Limb (tissue), 2 donors: ENCODE results near the gene PTPRN2.
A peak's percentile ranks its signal among the peaks of the same experiment; 100 is the strongest.
"Not testable (repeated sequence)": the region's sequence is repeated elsewhere in the genome, so short reads cannot be mapped to it uniquely, and the experiment has no call there.

Experiments
- DNase-seq, 2 donors: peaks; one replicate each; pipeline ENCODE4 v3.0.0-alpha.2; 2016; ENCODE audit errors: extremely low spot score in 2 of 2

The PTPRN2 gene

DNA sequence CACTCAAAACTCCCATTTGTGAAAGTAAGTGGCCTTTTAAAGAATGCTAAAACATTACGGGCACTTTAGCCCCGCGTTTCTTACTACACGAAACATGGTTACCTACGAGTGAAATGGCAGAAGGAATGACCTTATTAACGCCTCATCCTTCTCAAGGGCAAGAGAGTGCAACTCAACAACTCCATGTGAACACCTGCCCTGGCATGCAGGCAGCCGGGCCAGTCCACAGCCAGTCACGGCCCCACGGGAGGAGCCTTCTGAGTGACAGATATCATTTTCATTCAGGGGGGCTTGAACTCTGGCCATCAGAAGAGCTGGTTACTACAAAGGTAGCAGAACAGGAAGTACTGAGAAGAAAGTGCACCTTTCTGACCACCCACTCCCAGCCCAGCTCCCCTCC, 236.1 kb downstream of the PTPRN2 start:
- DNase-seq = peak in 1 of 2 donors; percentile 9

DNA sequence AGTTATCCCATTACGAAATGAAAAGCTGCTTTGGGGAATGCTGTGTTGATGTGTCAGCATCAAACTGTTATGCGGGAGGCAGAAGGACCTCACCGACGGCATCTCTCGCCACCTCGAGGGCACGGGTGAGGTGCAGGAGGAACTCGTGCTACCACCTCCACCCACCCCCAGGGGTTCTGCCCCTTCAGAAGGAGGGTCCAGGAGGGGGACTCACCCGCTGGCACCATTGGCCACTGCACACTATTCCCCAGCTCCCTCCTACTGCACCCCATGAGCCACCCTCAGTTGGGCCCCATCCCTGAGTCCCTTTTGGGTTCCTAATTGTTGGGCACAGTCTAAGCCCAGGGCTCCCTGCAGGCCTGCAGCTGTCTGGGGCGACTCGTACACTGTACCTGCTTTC, 236.6 kb downstream of the PTPRN2 start:
- DNase-seq = peak in 1 of 2 donors; percentile 17

DNA sequence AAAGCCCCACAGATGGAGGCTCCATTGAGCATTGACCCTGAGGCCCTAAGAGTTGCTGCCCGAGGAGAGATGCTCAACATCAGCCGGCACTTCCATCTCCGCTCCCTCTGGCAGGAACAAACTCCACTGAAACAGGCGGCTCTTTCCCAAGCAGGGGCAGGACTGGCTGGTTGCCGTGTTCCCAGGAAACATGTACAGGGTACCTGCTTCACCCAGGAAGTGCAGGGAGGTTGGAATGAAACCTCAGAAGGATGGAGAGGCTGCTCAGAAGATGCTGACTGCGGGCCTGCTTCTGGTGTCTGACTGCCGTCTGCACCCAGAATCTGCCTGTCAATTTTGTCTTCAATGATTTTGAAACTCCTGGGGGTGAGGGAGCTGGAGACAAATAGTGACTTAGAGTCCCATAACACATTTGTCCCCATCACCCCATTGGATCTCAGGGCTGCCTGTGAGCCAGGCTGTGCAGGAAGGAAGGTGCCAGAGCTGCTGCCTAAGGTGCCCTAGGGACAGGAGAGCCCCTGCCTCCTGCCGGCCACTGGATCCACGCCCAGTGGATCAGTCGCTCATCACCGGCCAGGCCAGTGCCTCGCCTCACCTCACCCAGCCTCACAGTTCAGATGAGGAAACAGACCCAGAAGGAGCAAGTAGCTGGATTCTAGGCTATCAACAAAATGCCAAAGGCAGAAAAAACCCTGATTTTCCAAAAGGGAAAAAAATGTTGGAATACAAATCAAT, 237.3 kb downstream of the PTPRN2 start:
- peak in 1 of 2 donors; percentile 16 for DNase-seq

DNA sequence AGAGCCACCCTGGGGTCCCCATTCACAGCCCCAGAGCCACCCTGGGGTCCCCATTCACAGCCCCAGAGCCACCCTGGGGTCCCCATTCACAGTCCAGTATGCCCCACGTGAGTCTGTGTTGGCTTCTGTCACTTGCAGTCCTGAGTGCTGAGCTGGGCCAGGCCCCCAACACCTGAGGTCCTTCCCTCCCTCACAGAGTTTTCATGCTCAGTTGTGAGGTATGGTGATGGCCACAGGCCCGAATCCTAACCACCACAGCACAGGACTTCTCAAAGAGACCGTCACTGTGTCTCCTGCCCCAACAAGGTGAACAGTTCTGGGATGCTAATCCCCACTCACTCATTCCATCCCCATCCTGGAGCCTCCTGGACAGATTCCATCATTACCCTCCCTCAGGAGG, 239.2 kb downstream of the PTPRN2 start:
- no peak for DNase-seq

DNA sequence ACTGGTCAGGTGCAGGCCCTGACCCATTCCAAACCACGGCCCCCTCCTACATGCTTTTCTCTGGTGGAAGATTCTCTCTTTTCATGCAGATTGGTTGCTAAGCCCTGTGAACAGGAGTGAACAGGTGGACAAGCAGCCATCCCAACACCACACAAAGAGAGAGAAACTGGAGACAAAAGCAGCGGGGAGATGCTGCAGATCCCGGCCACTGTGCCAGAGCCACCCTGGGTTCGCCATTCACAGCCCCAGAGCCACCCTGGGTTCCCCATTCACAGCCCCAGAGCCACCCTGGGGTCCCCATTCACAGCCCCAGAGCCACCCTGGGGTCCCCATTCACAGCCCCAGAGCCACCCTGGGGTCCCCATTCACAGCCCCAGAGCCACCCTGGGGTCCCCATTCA, 239.6 kb downstream of the PTPRN2 start:
- not testable (repeated sequence) for DNase-seq

DNA sequence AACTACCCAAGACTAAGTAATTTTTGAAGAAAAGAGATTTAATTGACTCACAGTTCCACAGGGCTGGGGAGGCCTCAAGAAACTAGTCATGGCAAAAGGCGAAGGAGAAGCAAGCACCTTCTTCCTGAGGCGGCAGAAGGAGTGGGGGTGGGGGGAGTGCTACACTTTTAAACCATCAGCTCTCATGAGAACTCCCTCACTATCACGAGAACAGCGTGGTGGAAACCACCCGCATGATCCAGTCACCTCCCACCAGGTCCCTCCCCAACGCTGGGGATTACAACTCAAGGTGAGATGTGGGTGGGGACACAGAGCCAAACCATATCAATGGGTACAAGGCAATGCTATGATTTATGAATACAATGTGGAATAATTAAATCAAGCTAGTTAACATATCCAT, 241.9 kb downstream of the PTPRN2 start:
- no peak for DNase-seq

DNA sequence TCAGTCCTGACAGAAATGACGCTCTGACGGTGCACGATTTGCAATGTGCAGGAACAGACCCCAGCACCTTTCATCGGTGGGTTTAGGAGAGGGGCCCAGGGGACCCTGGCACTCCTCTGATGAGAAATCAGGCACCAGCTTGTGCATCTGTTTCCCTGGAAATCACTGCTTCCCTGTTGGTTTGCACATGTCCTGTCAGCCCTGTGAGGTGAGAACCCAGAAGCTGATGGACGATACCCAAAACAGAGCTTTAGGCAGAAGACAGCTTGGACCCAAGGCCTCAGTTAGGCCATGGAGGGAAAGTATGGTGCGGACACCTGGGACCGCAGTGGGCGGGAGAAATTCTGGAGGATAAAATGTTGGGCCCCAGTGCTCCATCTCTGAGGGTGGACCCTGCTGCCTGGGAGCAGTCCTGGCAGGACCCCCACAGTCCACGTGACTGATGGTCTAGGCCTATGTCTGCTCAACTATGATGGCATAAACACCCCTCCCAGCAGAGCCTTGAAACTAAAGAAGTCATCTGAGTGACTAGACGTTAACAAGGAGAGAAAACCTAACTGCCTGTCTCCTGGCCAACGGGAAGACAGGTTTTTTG, 242.8 kb downstream of the PTPRN2 start:
- no peak for DNase-seq

DNA sequence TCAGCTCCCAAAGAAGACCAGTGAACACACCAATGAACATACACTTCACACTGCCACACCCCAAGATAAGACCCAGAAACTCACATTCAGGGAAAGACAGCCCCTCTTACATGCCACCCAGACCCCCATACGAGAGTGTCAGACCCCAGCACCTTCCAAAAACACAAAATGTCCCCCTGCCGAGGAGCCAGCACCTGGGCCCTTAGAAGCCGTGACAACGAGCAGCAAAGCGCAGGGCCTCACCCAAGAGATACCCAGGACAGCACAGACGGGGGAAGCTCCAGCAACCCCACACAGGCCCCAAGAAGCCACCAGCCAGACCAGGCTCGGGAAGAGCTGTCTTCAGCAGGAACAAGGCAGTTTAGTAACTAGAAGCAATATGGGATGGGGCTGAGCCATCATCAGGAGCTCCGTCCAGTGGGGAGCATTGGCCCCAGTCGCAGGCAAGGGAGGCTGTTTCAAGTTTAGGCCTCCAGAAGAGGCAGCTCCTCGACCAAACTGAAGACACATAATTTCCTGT, 243.6 kb downstream of the PTPRN2 start:
- DNase-seq = no peak

DNA sequence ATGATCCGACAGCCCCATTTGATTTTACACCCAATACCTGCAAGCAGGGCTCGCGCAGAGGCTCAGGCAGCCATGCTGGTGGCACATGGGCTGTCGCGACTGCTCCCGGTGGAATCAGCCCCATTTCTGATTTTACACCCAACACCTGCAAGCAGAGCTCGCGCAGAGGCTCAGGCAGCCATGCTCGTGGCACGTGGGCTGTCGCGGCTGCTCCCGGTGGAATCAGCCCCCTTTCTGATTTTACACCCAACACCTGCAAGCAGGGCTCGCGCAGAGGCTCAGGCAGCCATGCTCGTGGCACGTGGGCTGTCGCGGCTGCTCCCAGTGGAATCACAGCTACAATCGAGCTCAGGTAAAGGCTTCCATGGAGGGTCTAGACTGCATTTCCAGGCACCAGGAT, 244.1 kb downstream of the PTPRN2 start:
- DNase-seq = peak in 1 of 2 donors; percentile 6

DNA sequence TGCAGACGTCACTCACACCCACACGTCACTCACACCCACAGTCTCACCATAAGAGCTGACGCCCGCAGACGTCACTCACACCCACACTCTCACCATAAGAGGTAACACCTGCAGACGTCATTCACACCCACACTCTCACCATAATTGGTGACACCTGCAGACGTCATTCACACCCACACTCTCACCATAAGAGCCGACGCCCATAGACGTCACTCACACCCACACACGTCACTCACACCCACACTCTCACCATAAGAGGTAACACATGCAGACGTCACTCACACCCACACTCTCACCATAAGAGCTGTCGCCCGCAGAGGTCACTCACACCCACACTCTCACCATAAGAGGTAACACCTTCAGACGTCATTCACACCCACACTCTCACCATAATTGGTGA, 246.5 kb downstream of the PTPRN2 start:
- DNase-seq = not testable (repeated sequence)

DNA sequence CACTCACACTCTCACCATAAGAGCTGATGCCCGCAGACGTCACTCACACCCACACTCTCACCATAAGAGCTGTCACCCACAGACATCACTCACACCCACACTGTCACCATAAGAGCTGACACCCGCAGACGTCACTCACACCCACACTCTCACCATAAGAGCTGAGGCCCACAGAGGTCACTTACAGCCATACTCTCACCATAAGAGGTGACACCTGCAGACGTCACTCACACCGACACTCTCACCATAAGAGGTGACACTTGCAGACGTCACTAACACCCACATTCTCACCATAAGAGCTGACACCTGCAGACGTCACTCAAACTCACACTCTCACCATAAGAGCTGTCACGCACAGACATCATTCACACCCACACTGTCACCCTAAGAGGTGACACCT, 250.7 kb downstream of the PTPRN2 start:
- not testable (repeated sequence) for DNase-seq

DNA sequence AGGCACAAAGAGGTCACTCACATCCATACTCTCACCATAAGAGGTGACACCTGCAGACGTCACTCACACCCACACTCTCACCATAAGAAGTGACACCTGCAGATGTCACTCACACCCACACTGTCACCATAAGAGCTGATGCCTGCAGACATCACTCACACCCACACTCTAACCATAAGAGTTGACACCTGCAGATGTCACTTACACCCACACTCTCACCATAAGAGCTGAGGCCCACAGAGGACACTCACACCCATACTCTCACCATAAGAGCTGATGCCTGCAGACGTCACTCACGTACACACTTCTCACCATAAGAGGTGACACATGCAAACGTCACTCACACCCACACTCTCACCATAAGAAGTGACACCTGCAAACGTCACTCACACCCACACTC, 255.1 kb downstream of the PTPRN2 start:
- not testable (repeated sequence) for DNase-seq

DNA sequence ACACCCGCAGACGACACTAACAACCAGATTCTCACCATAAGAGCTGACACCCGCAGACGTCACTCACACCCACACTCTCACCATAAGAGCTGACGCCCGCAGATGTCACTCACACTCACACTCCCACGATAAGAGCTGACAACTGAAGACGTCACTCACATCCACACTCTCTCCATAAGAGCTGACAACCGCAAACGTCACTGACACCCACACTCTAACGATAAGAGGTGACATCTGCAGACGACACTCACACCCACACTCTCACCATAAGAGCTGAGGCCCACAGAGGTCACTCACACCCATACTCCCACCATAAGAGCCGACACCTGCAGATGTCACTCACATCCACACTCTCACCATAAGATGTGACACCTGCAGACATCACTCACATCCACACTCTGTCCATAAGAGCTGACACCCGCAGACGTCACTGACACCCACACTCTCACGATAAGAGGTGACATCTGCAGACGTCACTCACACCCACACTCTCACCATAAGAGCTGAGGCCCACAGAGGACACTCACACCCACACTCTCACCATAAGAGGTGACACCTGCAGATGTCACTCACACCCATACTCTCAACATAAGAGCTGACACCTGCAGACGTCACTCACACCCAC, 255.7 kb downstream of the PTPRN2 start:
- not testable (repeated sequence) for DNase-seq

DNA sequence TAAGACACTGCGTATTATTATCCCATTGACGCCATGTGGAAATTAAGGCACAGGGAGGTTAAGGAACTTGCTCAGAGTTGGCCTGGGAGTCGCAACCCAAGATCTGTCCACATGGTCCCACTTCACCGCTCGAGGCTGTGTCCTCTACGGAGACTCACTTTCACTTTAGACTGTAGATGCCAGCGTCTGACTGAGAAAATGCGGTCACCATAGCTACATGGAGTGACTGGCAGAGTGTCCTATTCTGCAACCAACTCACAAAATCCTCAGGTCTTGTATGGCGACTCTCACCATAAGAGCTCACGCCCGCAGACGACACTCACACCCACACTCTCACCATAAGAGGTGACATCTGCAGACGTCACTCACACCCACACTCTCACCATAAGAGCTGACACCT, 257.9 kb downstream of the PTPRN2 start:
- no peak for DNase-seq

DNA sequence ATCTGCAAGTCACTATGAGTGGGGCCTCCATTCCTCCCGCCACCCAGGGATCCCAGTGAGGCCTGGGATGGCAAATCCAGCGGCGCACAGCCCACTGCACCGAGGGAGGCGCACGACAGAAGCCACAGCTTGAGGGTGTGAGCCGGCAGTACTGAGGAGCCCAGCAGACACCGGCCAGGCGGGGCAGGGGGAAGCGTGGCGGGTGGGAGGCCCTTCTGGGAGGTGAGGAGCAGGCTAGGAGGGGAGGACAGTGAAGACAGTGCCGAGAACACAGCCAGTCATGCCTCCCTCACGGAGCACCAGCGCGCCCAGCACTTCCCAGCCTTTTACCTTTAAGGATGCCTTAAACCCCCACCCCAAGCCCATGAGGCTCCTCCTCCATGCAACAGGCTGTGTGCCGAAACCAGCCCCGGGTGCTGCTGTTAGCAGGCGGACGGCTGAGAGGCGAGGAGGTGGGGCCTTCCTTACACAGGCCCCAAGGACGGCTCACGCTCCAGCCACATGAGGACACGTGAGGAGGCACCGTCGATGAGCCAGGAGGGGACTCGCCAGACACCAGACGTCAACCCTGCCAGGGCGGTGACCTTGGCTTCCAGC, 258.5 kb downstream of the PTPRN2 start:
- DNase-seq = no peak

DNA sequence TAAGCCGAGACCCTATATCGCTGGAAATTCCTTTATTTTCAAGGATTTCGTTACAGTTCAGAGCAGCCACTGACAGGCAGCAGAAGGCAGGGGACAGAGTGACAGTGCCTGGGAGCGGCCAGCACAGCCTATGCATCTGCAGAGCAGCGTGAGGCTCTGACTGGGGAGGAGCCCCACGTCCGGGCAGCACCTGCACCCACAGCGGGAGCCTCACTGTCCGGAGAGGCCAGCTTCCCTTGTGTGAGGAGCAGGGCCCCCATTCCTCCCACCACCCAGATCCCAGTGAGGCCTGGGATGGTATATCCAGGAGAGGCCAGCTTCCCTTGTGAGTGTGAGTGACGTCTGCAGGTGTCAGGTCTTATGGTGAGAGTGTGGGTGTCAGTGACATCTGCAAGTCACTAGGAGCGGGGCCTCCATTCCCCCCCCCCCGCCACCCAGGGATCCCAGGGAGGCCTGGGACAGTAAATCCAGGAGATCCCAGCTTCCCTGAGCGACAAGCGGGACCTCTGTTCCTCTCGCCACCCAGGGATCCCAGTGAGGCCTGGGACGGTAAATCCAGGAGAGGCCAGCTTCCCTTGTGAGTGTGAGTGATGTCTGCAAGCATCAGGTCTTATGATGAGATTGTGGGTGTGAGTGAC, 259.1 kb downstream of the PTPRN2 start:
- no peak for DNase-seq

DNA sequence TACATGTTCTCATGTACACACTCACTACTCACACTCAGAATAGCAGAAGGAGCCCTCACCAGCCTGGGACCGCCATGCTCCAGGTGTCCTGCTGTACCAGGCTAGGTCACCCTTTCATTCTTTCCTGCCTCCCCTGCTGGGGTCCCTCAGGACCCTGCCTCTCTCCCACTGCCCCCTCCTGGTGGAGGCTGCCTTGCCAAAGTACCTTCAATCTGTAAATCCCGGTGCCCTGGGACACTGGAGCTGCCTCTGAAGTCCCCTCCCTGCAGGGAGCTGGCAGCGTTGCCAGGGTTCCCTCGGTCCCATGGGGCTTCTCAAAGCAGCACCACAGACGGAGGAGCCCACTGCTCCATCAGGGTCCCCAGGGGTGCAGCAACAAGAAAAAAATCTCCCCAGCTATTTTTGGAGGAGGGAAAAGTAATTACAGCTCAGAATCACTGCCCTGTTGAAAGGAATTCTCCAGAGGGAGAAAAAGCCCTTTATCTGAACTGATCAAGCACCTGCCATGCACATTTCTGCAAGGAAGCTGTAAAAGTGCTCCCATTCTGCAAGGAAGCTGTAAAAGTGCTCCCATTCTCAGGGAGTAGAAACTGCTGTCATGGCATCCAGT, 259.9 kb downstream of the PTPRN2 start:
- no peak for DNase-seq

DNA sequence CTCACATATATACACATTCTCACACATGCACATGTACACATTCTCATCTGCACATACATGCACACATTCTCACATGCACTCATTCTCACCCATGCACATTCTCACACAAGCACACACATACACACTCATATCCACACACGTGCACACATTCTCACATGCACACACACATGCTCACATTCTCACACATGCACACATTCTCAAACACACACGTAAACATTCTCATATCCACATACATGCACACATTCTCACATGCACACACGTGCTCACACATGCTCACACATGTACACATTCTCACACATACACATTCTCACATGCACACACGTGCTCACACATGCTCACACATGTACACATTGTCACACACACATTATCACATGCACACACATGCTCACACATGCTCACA, 260.6 kb downstream of the PTPRN2 start:
- no peak for DNase-seq

DNA sequence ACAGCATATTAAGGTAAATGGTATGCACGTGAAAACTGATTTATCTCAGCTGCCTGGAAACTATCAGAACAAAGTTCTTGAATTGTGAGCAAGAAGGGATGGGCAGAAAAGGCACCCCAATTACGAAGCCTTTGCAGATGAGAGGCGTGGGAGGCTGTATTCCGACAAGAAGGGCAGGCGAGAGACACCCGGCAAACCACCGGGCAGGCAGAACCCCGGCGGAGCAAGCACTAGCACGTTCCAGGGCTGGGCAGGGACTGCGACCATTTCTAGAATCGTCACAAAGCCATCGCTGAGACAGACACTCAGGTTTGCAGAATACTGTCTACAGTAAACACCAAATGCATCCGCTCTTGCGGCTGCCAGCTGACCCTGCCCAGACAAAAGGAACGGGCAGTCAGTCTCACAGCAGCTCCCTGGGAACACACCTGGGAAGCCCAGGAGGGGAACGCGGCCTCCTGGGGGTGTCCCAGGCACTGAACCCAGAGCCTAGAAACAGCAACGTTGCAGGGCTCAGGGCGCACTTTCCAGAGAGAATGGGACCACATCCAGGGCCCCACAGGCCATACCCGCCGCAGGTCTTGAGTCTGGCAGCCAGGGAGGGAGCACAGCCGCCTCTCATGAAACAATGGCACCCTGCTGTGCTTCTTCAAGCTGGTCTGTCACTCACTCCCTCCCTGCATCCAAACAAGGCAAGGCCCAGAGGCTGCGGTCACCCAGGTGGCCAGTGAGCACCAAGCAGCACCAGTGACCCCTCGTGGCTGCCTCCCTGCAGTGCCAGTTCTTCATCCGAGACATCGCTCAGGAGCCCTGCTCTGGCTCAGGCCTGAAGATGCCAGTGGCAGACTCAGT, 261.9 kb downstream of the PTPRN2 start:
- peak in 1 of 2 donors; percentile 75 for DNase-seq
